ENCODE data around the gene UBASH3A.

GRCh38 chr21:42468491-42469131, 64.9 kb downstream of the UBASH3A start:
- no peak for TF ChIP-seq CTCF (conservative IDR thresholded peaks at IDR 0.05)
- no peak for TF ChIP-seq ZFX (IDR thresholded peaks at IDR 0.05)
